Tibial artery (tissue), 4 donors: ENCODE measurements around the gene DNMT3L.

ENCODE experiments used
- DNase-seq, 2 donors: peaks; one replicate each; pipeline ENCODE4 v3.0.0-alpha.2; 2019
- H3K27ac ChIP-seq, 2 donors: fragments of 200-600 bp; sonication (generic) in 1 of 2; 1 replicate in 1 of 2; 2 replicates in 1 of 2; pipeline ENCODE4 v1.5.1; 2018 to 2019; ENCODE audit warnings: mild to moderate bottlenecking in 1 of 2
- H3K27me3 ChIP-seq, 2 donors: fragments of 200-600 bp; sonication (generic) in 1 of 2; one replicate each; pipeline versions ENCODE4 v1.5.1 to v1.6.0; 2016 to 2019
- H3K36me3 ChIP-seq, 3 donors: fragments of 200-600 bp; sonication (generic) in 2 of 3; one replicate each; pipeline ENCODE4 v1.5.1; 2016 to 2019; ENCODE audit warnings: mild to moderate bottlenecking in 2 of 3
- H3K4me1 ChIP-seq, 4 donors: fragments of 200-600 bp; sonication (generic) in 2 of 4; 1 replicate in 3 of 4; 2 replicates in 1 of 4; pipeline ENCODE4 v1.5.1; 2016 to 2019
- H3K4me3 ChIP-seq, 2 donors: fragments of 200-600 bp; sonication (generic) in 1 of 2; 1 replicate in 1 of 2; 2 replicates in 1 of 2; pipeline ENCODE4 v1.5.1; 2018 to 2019; ENCODE audit warnings: mild to moderate bottlenecking in 2 of 2
- H3K9me3 ChIP-seq, 3 donors: fragments of 200-600 bp; sonication (generic) in 1 of 3; one replicate each; pipeline ENCODE4 v1.5.1; 2016 to 2019
- CTCF ChIP-seq, 2 experiments: fragments of 200-600 bp in 1 of 2; fragments of 450-650 bp in 1 of 2; IDR thresholded peaks; one replicate each; pipeline ENCODE4 v1.5.1; 2017 to 2019; ENCODE audit warnings: antibody characterized with exemption in 2 of 2, mild to moderate bottlenecking in 1 of 2, moderate library complexity in 1 of 2
- intact Hi-C: fragments of 100-400 bp; cut with DNase I; formaldehyde crosslinking; loops from one replicate; pipeline ENCODE4 v1.15.0; 2023; ENCODE audit warnings: low total_unique reads

The DNMT3L gene

GRCh38 chr21:44261675-44262295 is at the start of gene DNMT3L:
DNMT3L (minus strand) TSS chr21:44261897; CDS start chr21:44261259, 638 bp downstream.
- Histone ChIP-seq H3K27ac (no peak within 1 kb of the TSS), H3K9me3 (peaks cover 0 to 9% (median 0%) of the 10 kb centered on the region in 3 donors), H3K27me3 (peaks cover 0 to 31% of the 10 kb centered on the region in 2 donors), H3K4me3 (no peak within 1 kb of the TSS), H3K36me3 (no peaks in the 10 kb centered on the region), H3K4me1 (no peaks in the 10 kb centered on the region)
- DNase-seq, result no peak
- intact Hi-C loops, result no loop called here
- no peak for TF ChIP-seq CTCF (IDR thresholded peaks at IDR 0.05)

- H3K4me1 ChIP-seq, result peaks cover 0 to 12% (median 0%) of the 10 kb centered on the region in 4 donors
- TF ChIP-seq CTCF (IDR thresholded peaks at IDR 0.05), result no peak
- no peaks in the 10 kb centered on the region for H3K9me3 ChIP-seq
- H3K4me3 ChIP-seq, result no peak overlapping the region
- no peak overlapping the region for H3K27ac ChIP-seq
- H3K27me3 ChIP-seq, result no peaks in the 10 kb centered on the region
- DNase-seq, result no peak
- H3K36me3 ChIP-seq, result peaks cover 36 to 86% (median 62%) of the 10 kb centered on the region in 3 donors
- intact Hi-C loops, result no loop called here
These were observed 49.2 kb upstream of the DNMT3L start for GRCh38 chr21:44310628-44311507.

- Histone ChIP-seq H3K27me3 (no peaks in the 10 kb centered on the region), H3K27ac (no peak overlapping the region), H3K4me1 (peaks cover 0 to 45% (median 11%) of the 10 kb centered on the region in 4 donors), H3K9me3 (no peaks in the 10 kb centered on the region), H3K36me3 (peaks cover 20 to 48% (median 30%) of the 10 kb centered on the region in 3 donors), H3K4me3 (no peak overlapping the region)
- no peak for TF ChIP-seq CTCF (IDR thresholded peaks at IDR 0.05)
- no peak for DNase-seq
- intact Hi-C loops, result loop anchor here (10.0 kb wide), 1 partner anchor 488 kb away; no protein-coding TSS in a partner anchor
These were observed 45.4 kb upstream of the DNMT3L start for GRCh38 chr21:44306936-44307704.

GRCh38 chr21:44305691-44306090 is 44.0 kb upstream of the DNMT3L start:
- Histone ChIP-seq H3K9me3 (no peaks in the 10 kb centered on the region), H3K27ac (no peak overlapping the region), H3K27me3 (no peaks in the 10 kb centered on the region)

More at GRCh38 chr21:44305691-44306090, 44.0 kb upstream of the DNMT3L start:
- peaks cover 9 to 34% (median 15%) of the 10 kb centered on the region in 3 donors for H3K36me3 ChIP-seq
- TF ChIP-seq CTCF (IDR thresholded peaks at IDR 0.05), result no peak
- peaks cover 0 to 59% (median 24%) of the 10 kb centered on the region in 4 donors for H3K4me1 ChIP-seq
- intact Hi-C loops, result loop anchor here (10.0 kb wide), 1 partner anchor 489 kb away; no protein-coding TSS in a partner anchor
- no peak for DNase-seq
- no peak overlapping the region for H3K4me3 ChIP-seq
